Measurements from ENCODE around the gene PXN. TPM values are rescaled to one million over a fixed set of nuclear protein-coding genes. Genes with fewer than 3 reads are reported as not detected.

Gene PXN
- total and polyA plus RNA-seq, 4 donors, result 6.0 to 13.1 (median 12.3) TPM

DNA sequence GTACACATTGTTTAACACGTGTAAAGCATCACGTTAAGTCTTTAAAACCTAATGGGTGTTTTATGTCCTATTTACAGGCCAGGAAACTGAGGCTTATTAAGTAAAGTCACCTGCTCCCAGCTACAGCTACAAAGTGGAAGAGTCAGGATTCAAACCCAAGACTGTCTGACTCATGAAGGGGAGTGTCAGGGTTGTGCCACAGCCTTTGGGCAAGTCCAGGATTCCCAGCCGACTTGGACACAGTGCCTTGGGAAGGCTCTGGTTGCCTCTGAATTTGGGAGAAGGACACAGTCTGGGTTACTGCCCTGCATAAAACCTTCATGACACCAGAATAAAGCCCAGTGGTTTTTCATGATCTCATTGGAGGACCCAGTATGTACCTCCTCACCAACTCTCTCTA is 18.9 kb upstream of the PXN start:
- Histone ChIP-seq H3K27ac (ENCODE audit: low read depth in 1 of 2, low read length in 2 of 2) (no peak overlapping the region), H3K36me3 (ENCODE audit: control insufficient read depth in 4 of 4, insufficient read depth in 3 of 4, low read depth in 1 of 4, low read length in 3 of 4) (no peaks in the 10 kb centered on the region), H3K9ac (ENCODE audit: low read depth in 1 of 2, low read length in 2 of 2) (no peak overlapping the region), H3K4me3 (ENCODE audit: low read depth in 1 of 3, low read length in 3 of 3) (no peak overlapping the region), H3K27me3 (ENCODE audit: control insufficient read depth in 4 of 4, insufficient read depth in 4 of 4, low read length in 3 of 4) (no peaks in the 10 kb centered on the region), H3K9me3 (ENCODE audit: control insufficient read depth in 4 of 4, low read length in 3 of 4) (no peaks in the 10 kb centered on the region), H3K4me1 (ENCODE audit: control insufficient read depth in 4 of 4, insufficient read depth in 4 of 4, low read length in 3 of 4) (no peaks in the 10 kb centered on the region)
- DNase-seq (ENCODE audit: low spot score), result no peak
- 92% methylated on average over 3 of the region's 3 CpGs for WGBS
- TF ChIP-seq, protein P1, sequence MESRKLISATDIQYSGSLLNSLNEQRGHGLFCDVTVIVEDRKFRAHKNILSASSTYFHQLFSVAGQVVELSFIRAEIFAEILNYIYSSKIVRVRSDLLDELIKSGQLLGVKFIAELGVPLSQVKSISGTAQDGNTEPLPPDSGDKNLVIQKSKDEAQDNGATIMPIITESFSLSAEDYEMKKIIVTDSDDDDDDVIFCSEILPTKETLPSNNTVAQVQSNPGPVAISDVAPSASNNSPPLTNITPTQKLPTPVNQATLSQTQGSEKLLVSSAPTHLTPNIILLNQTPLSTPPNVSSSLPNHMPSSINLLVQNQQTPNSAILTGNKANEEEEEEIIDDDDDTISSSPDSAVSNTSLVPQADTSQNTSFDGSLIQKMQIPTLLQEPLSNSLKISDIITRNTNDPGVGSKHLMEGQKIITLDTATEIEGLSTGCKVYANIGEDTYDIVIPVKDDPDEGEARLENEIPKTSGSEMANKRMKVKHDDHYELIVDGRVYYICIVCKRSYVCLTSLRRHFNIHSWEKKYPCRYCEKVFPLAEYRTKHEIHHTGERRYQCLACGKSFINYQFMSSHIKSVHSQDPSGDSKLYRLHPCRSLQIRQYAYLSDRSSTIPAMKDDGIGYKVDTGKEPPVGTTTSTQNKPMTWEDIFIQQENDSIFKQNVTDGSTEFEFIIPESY (IDR thresholded peaks at IDR 0.05), result no peak
- TF ChIP-seq RXRA (IDR thresholded peaks at IDR 0.05), result no peak

- Histone ChIP-seq H3K9me3 (ENCODE audit: control insufficient read depth in 4 of 4, low read length in 3 of 4) (no peaks in the 10 kb centered on the region), H3K4me3 (ENCODE audit: low read depth in 1 of 3, low read length in 3 of 3) (no peak overlapping the region), H3K27ac (ENCODE audit: low read depth in 1 of 2, low read length in 2 of 2) (no peak overlapping the region), H3K27me3 (ENCODE audit: control insufficient read depth in 4 of 4, insufficient read depth in 4 of 4, low read length in 3 of 4) (no peaks in the 10 kb centered on the region), H3K9ac (ENCODE audit: low read depth in 1 of 2, low read length in 2 of 2) (no peak overlapping the region), H3K4me1 (ENCODE audit: control insufficient read depth in 4 of 4, insufficient read depth in 4 of 4, low read length in 3 of 4) (no peaks in the 10 kb centered on the region), H3K36me3 (ENCODE audit: control insufficient read depth in 4 of 4, insufficient read depth in 3 of 4, low read depth in 1 of 4, low read length in 3 of 4) (no peaks in the 10 kb centered on the region)
- DNase-seq (ENCODE audit: low spot score), result no peak
- TF ChIP-seq RAD21 (IDR thresholded peaks at IDR 0.05) (no peak), CTCF (IDR thresholded peaks at IDR 0.05; ENCODE audit: low read depth, low read length, missing input control) (no peak), TAF1 (conservative IDR thresholded peaks at IDR 0.05) (no peak), FOXA1 (IDR thresholded peaks at IDR 0.05) (no peak), SP1 (IDR thresholded peaks at IDR 0.05) (no peak), EGR1 (IDR thresholded peaks at IDR 0.05; ENCODE audit: low read depth in 2 of 2) (no peak), JUND (IDR thresholded peaks at IDR 0.05) (no peak), HNF4A (conservative IDR thresholded peaks at IDR 0.05) (no peak), RXRA (IDR thresholded peaks at IDR 0.05) (no peak), NR2F2 (IDR thresholded peaks at IDR 0.05) (no peak), HNF4G (IDR thresholded peaks at IDR 0.05) (no peak), GABPA (IDR thresholded peaks at IDR 0.05 in 1 of 2, conservative IDR thresholded peaks at IDR 0.05 in 1 of 2) (no peak), FOXA2 (IDR thresholded peaks at IDR 0.05) (no peak), YY1 (IDR thresholded peaks at IDR 0.05) (no peak)
- TF ChIP-seq, protein P2, sequence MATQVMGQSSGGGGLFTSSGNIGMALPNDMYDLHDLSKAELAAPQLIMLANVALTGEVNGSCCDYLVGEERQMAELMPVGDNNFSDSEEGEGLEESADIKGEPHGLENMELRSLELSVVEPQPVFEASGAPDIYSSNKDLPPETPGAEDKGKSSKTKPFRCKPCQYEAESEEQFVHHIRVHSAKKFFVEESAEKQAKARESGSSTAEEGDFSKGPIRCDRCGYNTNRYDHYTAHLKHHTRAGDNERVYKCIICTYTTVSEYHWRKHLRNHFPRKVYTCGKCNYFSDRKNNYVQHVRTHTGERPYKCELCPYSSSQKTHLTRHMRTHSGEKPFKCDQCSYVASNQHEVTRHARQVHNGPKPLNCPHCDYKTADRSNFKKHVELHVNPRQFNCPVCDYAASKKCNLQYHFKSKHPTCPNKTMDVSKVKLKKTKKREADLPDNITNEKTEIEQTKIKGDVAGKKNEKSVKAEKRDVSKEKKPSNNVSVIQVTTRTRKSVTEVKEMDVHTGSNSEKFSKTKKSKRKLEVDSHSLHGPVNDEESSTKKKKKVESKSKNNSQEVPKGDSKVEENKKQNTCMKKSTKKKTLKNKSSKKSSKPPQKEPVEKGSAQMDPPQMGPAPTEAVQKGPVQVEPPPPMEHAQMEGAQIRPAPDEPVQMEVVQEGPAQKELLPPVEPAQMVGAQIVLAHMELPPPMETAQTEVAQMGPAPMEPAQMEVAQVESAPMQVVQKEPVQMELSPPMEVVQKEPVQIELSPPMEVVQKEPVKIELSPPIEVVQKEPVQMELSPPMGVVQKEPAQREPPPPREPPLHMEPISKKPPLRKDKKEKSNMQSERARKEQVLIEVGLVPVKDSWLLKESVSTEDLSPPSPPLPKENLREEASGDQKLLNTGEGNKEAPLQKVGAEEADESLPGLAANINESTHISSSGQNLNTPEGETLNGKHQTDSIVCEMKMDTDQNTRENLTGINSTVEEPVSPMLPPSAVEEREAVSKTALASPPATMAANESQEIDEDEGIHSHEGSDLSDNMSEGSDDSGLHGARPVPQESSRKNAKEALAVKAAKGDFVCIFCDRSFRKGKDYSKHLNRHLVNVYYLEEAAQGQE (IDR thresholded peaks at IDR 0.05), result no peak
- TF ChIP-seq, protein P1 (IDR thresholded peaks at IDR 0.05), result no peak
- WGBS, result 91% methylated on average over 7 of the region's 7 CpGs
Observed at GRCh38 chr12:120283318-120283717, 17.8 kb upstream of the PXN start.
